Sigmoid colon (tissue), 4 donors: ENCODE results near the gene GSTO2.

Source experiments
- CTCF ChIP-seq, 4 experiments: fragments of 450-650 bp in 3 of 4; fragments of 200-600 bp in 1 of 4; IDR thresholded peaks; one replicate each; pipeline ENCODE4 v1.5.1; 2016 to 2019; ENCODE audit warnings: antibody characterized with exemption in 4 of 4, mild to moderate bottlenecking in 3 of 4, moderate library complexity in 2 of 4
- EP300 ChIP-seq, 4 donors: sonication (generic); formaldehyde crosslinking; IDR thresholded peaks; one replicate each; pipeline ENCODE4 v1.6.1; 2017; ENCODE audit warnings: antibody characterized with exemption in 4 of 4
- POLR2A ChIP-seq, 2 donors: fragments of 450-650 bp; IDR thresholded peaks; one replicate each; pipeline ENCODE4 v1.6.1; 2016; ENCODE audit warnings: antibody characterized with exemption in 2 of 2, mild to moderate bottlenecking in 2 of 2, moderate library complexity in 2 of 2
- POLR2AphosphoS5 ChIP-seq, 4 donors: sonication (generic); formaldehyde crosslinking; IDR thresholded peaks; one replicate each; pipeline ENCODE4 v1.6.1; 2017; ENCODE audit warnings: antibody characterized with exemption in 4 of 4

- TF ChIP-seq CTCF (IDR thresholded peaks at IDR 0.05) = no peak
- no peak for TF ChIP-seq POLR2AphosphoS5 (IDR thresholded peaks at IDR 0.05)
- no peak for TF ChIP-seq POLR2A (IDR thresholded peaks at IDR 0.05)
- no peak for TF ChIP-seq EP300 (IDR thresholded peaks at IDR 0.05)
These were observed 34.0 kb upstream of the GSTO2 start for GRCh38 chr10:104234934-104235333.
